GM19240 (cell line): Measurements from ENCODE around the gene PRKCH.
"Not testable (repeated sequence)": the region's sequence is repeated elsewhere in the genome, so short reads cannot be mapped to it uniquely, and the experiment has no call there.

Source experiments
- DNase-seq: peaks from one replicate; pipeline ENCODE4 v3.0.0; 2011; ENCODE audit warnings: low spot score; ENCODE audit not compliant: insufficient read length

Gene PRKCH

DNA sequence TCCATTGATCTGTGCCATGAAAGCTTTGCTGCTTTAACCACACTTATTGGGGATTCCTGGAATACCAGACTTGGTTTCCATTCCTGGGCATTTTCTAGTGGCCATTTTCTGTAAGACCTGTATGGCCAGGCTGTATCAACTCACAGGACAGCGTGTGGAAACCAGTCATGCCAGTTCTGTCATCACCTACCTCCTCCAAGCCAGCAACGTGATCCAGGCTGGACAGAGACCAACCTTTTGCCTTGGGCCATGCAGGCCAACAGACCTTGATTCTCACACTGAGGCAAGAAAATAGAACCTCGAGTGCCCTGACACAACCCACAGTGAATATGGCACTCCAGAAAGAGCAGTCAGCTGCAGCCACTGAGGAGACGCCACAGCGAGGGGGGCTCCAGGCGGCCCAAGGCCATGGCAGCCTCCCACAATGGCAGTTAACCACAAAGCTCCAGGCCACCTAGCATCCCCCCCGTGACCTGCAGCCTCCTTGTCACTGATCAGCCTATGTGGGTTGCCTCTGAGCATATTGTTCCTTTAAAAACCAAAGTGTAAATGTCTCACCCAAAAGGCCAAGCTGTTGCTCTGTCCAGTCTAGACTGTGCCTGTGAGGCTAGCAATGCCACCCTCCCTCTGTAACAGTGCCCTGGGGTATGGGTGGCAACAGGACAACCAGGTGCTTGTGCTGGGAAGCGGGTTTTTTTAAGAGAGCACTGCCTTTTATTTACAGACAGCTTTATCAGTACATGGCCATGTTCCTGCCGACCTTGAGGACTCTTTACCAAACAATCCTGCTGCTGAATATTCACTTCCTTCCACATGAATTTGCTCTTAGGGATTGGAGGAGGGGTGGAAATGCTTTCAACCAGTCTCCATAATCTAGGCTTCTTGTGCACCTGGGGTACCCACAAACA lies 205.3 kb downstream of the PRKCH start:
- no peak for DNase-seq

- no peak for DNase-seq
These were observed 206.1 kb downstream of the PRKCH start for GRCh38 chr14:61527325-61528100.

DNA sequence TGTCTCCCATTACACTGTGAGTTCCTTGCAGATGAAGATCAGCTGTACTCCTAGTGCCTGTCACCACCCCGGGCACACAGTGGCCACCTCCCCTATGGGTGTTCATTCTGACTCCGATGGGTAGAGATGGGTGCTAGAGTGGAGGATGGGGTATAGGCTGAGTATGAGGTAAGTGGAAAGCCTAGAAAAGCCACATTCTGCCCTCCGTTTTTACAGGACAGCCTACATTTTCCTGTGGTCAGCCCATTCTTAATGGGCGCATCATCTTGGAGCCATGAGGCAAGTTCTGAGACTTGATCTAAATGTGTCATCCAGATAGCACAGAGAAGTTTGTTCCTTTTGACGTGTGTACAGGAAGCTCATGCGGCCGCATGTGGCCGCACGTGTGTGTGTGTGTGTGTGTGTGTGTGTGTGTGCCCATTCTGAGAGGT lies 207.2 kb downstream of the PRKCH start:
- DNase-seq: no peak

GRCh38 chr14:61529360-61529759 lies 208.0 kb downstream of the PRKCH start:
- DNase-seq: not testable (repeated sequence)

GRCh38 chr14:61530296-61530695 lies 208.9 kb downstream of the PRKCH start:
- no peak for DNase-seq

DNA sequence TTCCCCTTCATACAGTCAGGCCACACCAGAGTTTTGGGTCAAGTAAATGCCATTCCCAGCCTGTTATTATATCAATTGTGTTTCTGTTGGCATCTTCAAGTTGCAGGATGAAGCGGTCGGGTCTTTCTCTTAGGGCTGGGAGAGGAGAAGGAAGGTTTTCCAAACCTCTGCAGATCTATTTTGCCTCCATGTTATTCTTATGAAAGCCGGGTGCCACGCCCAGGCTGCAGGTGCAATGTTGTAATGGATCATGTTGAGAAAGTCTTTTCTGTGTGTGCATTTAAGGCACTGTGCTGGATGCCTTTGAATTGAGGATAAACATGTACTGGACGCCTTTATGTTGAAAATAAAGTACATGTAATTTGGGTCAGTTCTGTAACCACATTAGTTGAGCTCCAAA lies 209.5 kb downstream of the PRKCH start:
- no peak for DNase-seq

DNA sequence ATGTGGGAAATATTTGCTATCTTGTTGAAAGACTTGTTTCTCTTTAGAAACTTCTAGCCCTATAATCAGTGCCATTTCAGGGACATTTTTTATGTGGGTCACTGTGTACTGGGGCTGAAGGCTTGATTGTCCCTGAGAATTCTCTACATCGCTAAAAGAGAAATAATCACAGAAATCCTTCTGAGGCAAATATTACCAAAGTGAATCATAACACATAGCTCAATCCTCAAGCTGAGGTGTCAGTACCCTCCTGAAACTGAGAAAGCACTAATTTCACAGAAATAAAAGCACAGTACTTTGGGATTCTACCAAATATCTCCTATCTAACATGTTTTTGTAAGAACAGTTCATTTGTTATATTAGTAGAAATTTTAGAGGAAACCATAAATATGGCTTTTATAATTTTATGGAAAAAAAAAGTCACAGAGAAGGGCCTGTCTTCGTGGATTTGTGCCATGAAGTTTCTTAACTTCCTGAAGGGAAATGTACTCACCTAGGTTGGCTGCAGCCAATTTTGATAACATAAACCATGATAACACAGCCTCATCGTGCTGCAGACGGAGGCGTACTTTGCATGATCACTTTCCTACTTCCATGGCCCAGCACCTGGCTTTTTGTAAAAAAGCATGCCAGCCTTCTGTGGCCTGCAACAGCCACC lies 210.2 kb downstream of the PRKCH start:
- DNase-seq: no peak

DNA sequence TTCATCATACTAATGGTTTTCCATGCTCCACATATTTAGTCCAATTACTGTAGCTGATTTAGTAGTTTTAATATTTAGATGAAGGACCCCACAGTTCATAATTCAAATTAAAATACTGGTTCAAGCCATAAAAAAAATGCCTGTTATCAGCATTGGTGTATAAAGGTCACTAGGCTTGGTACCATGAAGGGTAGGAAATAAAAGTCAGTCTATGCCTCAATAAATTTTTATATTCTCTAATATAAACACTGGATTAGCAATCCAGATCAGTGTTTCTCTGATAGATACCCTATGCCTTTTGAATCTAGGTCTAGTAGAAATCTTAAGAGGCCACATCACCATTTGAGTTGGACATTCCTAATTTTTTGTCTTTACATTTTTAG lies 210.7 kb downstream of the PRKCH start:
- no peak for DNase-seq

- DNase-seq: no peak
These were observed 211.4 kb downstream of the PRKCH start for GRCh38 chr14:61532763-61533162.

DNA sequence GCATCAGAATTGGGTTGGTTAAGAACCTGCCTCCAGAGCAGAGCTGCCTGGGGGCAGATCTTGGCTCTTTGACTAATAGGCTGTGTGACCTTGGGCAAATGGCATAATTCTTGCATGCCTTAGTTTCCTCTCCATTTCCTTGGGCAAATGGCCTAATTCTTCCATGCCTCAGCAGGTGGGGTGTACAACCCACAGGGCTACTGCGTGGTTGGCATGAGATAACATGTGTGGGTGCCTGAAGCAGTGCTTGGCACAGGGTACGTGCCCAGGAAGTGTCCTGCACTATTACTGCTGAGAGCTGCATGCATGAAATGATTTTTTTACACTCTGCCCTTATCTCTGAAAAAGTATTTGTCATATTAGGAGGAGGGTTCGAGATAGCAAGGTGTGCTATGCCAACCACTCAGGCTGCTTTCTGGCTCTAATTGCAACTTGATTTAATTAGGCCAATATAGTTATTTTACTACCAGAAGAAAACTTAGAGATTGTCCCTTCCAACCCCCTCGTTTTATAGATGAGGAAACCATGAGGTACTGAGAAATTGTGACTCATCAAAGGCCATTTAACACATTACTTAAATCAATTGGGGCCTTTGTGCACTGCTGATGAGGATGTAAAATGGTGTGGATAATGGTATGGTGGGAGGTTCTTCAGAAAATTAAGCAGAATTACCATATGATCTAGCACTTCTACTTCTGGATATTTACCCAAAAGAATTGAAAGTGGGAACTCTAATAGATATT lies 212.3 kb downstream of the PRKCH start:
- DNase-seq: no peak

- DNase-seq: no peak
These were observed 213.7 kb downstream of the PRKCH start for GRCh38 chr14:61535032-61535431.

DNA sequence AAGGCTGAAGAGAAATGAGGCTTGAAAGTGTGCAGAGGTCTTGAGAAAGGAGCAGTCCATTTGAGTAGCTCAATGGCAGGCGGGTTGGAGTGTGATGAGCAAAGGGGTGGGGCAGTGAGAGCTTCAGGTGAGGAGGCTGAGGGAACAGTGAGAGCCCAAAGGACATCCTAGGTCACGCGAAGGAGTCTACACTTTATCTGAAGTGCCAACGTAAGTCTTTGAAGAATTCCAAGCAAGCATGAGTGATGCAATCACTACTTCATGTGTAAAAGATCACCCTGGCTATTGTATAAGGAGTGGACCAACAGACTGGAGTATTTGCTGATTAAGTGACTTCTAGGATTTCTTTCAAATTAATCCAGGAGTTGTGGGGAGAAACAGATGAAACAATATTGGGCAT lies 214.1 kb downstream of the PRKCH start:
- no peak for DNase-seq

GRCh38 chr14:61536661-61537562 lies 215.5 kb downstream of the PRKCH start:
- DNase-seq: no peak

DNA sequence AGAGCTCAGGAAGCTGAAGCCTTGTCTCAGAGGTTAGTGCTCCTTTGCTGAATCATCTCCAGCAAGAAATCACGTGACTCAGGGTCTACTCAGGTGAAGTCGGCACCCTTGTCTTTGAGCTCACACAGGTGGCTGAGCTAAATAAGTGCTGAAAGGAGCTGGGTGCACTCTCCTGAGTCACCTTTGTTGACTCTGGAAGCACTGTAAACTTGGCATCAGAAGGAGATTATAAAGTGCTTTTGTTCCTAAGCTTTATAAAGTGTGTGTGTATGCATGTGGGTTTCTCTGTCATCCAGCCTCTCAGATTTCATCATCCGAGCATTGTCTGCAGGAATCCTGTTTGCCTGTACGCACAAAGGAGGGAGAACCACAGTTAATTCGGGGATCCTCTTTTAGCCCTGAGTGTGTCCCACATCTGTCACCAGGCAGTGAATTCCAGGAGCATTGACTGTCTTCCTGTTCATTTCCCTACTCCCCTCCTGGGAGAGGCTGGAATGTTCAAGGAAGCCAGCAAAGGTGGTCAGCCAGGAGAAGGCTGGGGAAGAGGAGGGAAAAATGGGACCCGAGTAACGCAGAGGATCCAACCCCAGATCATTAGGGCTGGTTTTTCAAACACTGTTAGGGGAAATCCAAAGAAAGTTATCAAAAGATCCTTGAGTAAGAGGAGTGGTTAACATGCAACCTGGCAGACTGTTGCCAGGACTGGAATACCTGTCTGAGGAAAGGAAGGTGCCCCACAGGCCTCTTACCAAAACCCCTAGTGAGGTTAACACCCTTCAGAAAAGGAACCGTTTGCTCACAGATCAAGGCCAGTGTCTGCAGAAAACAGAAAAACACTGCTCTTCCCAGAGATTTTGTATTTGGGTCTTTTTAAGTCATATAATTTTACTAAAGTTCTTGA lies 216.4 kb downstream of the PRKCH start:
- DNase-seq: no peak

DNA sequence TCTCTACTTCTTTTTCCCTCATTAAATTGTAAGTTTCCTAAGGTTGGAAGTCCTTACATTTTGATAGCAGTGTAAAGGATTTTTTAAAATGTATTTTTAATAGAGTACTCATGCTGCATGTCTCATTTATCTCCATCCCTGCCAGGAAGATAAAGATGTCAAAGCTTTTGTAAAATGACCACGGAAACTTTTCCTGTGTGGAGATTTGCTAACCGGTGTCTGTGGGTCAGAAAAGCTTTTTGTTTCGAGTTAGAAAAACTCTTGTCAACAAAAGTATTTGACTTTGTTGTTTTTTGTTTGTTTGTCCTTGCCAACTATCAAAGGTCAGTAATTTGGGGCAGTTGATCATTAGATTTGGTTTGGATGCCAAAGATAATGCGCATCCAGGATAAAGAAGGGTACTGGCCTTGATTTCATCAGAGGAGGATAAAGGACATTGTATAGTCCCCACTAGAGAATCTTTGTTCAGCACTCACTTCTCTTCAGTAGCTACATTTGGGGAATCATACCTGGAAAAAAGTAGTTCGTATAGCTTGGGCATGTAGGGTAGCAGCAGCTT lies 217.2 kb downstream of the PRKCH start:
- no peak for DNase-seq

- no peak for DNase-seq
These were observed 218.3 kb downstream of the PRKCH start for GRCh38 chr14:61539631-61540030.

DNA sequence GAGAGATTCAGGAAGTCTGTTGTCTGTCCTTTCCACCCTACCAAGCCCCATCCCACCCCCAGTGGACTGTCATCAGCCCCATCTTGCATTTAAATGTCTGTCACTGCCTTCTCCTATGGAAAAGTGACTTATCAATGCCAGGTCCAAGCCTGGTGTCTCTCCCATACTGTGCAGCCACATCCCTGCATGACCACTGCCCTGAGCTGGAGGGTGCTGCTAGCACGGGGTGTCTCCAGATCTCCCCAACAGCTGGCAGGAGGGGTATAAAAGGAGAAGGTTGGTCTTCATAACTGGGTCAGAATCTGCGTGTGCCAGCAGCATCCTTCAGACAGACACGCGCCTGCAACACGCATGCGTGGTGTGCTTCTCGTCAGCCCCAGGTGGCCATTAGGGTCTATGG lies 219.6 kb downstream of the PRKCH start:
- DNase-seq: no peak

DNA sequence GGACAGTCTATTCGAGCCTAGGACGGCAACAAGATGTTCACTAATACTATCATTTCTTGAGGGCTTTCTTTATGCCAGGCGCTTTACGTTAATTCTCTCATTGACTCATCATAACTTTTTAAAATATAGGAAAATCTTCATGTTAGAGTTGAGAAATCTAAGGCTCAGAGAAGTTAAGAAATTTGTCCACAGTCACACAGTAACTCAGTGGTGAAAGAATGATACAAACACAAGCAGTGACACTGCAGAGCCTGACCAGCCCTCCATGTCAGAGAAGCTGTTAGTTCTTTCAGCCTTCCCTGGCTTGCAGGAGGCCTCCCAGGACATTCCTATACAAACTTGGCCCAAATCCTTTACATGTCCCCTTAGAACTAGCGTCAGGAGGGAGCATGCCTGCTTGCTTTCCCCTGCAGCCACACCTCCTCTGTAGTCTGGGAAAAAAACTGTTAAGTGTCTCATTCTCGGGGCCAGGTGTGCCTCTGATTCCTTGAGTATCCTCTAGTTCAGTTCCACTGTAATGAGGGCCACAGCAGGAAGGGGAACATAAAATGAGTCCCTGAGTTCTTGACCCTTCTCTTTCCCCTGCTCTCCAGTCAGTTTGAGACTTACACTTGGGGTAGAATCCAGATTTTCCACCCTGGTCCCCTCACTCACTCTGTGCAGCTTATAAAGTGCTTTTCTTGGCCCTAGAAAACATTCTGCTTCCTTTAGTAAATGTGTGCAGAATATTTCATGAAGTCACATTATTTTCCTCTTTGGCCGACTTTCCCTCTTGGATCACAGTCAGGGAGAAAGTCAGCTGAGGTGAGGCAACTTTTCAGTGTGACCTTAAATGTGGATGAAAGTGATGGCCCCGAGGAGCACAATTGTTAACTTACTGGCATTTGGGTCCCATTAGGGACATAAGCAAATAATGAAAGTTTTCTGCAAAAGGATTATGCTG lies 221.7 kb downstream of the PRKCH start:
- no peak for DNase-seq
